Osteoblast (primary cell): ENCODE measurements around the gene HK3. TPM values are rescaled to one million over a fixed set of nuclear protein-coding genes. Genes with fewer than 3 reads are reported as not detected.

Experiments
- DNase-seq: peaks from one replicate; pipeline ENCODE4 v3.0.0; 2011; ENCODE audit warnings: low spot score, mixed read lengths; ENCODE audit not compliant: insufficient read length; ENCODE audit errors: missing footprints
- H2AFZ ChIP-seq: 2 replicates; pipeline ENCODE4 v1.6.0; 2011; ENCODE audit warnings: mild to moderate bottlenecking, low read length
- H3K27ac ChIP-seq: 2 replicates; pipeline ENCODE4 v1.5.1; 2011; ENCODE audit warnings: mild to moderate bottlenecking, low read depth, low read length, moderate library complexity
- H3K27me3 ChIP-seq: 2 replicates; pipeline ENCODE4 v1.6.0; 2012; ENCODE audit warnings: mild to moderate bottlenecking, control low read depth, inconsistent platforms, low read length, moderate library complexity; ENCODE audit not compliant: insufficient read depth
- H3K36me3 ChIP-seq: 2 replicates; pipeline ENCODE4 v1.5.1; 2011; ENCODE audit warnings: mild to moderate bottlenecking, low read length, control low read depth, moderate library complexity; ENCODE audit not compliant: insufficient read depth
- H3K4me1 ChIP-seq: 2 replicates; pipeline ENCODE4 v1.5.1; 2011; ENCODE audit warnings: mild to moderate bottlenecking, low read length, control low read depth, moderate library complexity; ENCODE audit not compliant: insufficient read depth
- H3K4me2 ChIP-seq: 2 replicates; pipeline ENCODE4 v1.6.0; 2011; ENCODE audit warnings: mild to moderate bottlenecking, low read length; ENCODE audit not compliant: insufficient read depth
- H3K4me3 ChIP-seq: fragments of 200-600 bp; sonication (generic); 3 replicates; pipeline ENCODE4 v1.5.1; 2012; ENCODE audit warnings: mild to moderate bottlenecking, low read length, inconsistent platforms; ENCODE audit not compliant: insufficient read depth
- H3K79me2 ChIP-seq: 2 replicates; pipeline ENCODE4 v1.6.0; 2012; ENCODE audit warnings: mild to moderate bottlenecking, low read length, control low read depth, inconsistent platforms; ENCODE audit not compliant: insufficient read depth
- H3K9me3 ChIP-seq: 2 replicates; pipeline ENCODE4 v1.5.1; 2011; ENCODE audit warnings: low read depth, low read length, control low read depth
- H4K20me1 ChIP-seq: 2 replicates; pipeline ENCODE4 v1.6.0; 2012; ENCODE audit warnings: mild to moderate bottlenecking, low read length, control low read depth; ENCODE audit not compliant: insufficient read depth
- total RNA-seq: library from RNA; depleted of rRNA; stranded (reverse); fragments of >200 nt; gene quantifications from 2 replicates; pipeline ENCODE4 v1.2.3, GENCODE V29; 2012
- TF ChIP-seq, protein P1 (sequence below): IDR thresholded peaks from 2 replicates; pipeline ENCODE4 v1.5.1; 2011; ENCODE audit warnings: mild to moderate bottlenecking, low read depth, low read length, moderate library complexity; ENCODE audit errors: extremely low read depth

HK3 gene
- total RNA-seq, 1 donor, result 1.8 TPM

DNA sequence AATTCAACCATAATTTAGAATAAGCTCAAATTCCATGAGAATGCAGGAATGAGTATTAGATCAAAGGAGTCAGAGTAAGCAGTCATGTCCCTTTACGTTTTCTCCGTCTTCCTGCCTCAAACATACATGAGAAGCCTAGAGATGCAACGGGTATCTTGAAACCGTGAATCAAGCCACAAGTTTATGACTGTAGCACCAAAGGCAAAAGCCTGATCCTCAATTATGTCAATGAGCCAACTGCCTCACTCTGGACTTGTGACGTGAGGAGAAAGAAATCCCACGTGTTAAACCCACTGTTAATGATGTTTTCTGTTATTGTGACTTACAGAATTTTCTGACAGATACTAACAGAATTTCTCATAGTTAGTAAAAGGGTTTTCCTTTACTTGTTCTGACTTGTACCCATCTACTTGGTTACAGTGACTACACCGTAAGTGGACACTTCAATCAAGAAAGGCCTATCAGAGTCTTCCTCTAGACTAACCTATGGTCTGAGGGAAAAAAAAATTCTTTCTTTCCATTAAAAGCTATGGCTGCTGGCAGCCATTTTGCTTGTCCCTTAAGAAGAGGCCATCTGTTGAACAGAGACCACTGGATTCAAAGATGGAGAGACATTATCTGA, 35.3 kb upstream of the HK3 start:
- Histone ChIP-seq H4K20me1 (no peaks in the 10 kb centered on the region), H3K79me2 (no peaks in the 10 kb centered on the region), H3K4me1 (no peaks in the 10 kb centered on the region), H3K4me3 (no peak overlapping the region), H2AFZ (no peak overlapping the region), H3K9me3 (no peaks in the 10 kb centered on the region), H3K27ac (no peak overlapping the region), H3K36me3 (peaks cover 15% of the 10 kb centered on the region), H3K4me2 (no peak overlapping the region), H3K27me3 (no peaks in the 10 kb centered on the region)
- no peak for DNase-seq
- TF ChIP-seq, protein P1, sequence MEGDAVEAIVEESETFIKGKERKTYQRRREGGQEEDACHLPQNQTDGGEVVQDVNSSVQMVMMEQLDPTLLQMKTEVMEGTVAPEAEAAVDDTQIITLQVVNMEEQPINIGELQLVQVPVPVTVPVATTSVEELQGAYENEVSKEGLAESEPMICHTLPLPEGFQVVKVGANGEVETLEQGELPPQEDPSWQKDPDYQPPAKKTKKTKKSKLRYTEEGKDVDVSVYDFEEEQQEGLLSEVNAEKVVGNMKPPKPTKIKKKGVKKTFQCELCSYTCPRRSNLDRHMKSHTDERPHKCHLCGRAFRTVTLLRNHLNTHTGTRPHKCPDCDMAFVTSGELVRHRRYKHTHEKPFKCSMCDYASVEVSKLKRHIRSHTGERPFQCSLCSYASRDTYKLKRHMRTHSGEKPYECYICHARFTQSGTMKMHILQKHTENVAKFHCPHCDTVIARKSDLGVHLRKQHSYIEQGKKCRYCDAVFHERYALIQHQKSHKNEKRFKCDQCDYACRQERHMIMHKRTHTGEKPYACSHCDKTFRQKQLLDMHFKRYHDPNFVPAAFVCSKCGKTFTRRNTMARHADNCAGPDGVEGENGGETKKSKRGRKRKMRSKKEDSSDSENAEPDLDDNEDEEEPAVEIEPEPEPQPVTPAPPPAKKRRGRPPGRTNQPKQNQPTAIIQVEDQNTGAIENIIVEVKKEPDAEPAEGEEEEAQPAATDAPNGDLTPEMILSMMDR, result no peak

DNA sequence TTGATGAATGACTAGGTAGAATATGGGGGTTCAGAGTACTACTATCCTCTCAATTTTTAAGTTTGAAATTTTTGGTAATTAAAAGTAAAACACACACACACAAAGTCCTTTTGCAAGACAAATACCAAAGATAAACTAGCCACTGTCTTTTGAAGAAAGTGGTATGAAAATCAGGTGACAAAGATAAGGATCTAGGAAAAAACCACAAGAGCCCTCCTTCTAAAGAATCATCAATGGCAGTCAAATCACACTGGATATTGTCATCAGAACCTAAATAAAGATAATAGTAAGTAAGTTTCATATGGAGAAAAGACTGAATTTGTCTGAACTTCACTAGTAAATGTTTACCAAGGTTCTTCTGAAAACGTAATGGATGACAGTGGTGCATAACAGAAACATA, 30.5 kb upstream of the HK3 start:
- H3K79me2 ChIP-seq, result peaks cover 6% of the 10 kb centered on the region
- no peaks in the 10 kb centered on the region for H3K4me1 ChIP-seq
- H3K4me3 ChIP-seq, result no peak overlapping the region
- no peak overlapping the region for H3K27ac ChIP-seq
- H4K20me1 ChIP-seq, result peaks cover 2% of the 10 kb centered on the region
- H3K4me2 ChIP-seq, result no peak overlapping the region
- no peak for DNase-seq
- peaks cover 13% of the 10 kb centered on the region for H3K36me3 ChIP-seq
- no peaks in the 10 kb centered on the region for H3K27me3 ChIP-seq
- H3K9me3 ChIP-seq, result no peaks in the 10 kb centered on the region
- TF ChIP-seq, protein P1, result no peak
- no peak overlapping the region for H2AFZ ChIP-seq

DNA sequence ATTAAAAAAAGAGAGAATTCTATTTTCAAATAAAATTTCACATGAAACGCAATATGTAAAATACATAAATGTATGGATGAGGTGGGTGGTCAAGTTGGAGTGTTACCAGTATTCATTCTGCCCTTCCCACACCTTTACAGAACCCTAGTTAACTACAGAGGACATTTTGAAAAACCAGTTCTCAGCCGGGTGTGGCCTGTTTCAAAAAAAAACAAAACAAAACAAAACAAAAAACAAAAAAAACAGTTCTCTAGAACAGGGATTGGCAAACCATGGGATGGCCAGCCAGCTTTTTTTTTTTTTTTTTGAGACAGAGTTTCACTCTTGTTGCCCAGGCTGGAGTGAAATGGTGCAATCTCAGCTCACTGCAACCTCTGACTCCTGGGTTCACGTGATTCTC, 28.4 kb upstream of the HK3 start:
- Histone ChIP-seq H3K9me3 (no peaks in the 10 kb centered on the region), H3K36me3 (peaks cover 13% of the 10 kb centered on the region), H3K4me1 (no peaks in the 10 kb centered on the region), H4K20me1 (peaks cover 2% of the 10 kb centered on the region), H3K4me2 (no peak overlapping the region), H3K4me3 (no peak overlapping the region), H2AFZ (no peak overlapping the region), H3K27me3 (no peaks in the 10 kb centered on the region), H3K79me2 (peaks cover 6% of the 10 kb centered on the region), H3K27ac (no peak overlapping the region)
- TF ChIP-seq, protein P1, result no peak
- no peak for DNase-seq

DNA sequence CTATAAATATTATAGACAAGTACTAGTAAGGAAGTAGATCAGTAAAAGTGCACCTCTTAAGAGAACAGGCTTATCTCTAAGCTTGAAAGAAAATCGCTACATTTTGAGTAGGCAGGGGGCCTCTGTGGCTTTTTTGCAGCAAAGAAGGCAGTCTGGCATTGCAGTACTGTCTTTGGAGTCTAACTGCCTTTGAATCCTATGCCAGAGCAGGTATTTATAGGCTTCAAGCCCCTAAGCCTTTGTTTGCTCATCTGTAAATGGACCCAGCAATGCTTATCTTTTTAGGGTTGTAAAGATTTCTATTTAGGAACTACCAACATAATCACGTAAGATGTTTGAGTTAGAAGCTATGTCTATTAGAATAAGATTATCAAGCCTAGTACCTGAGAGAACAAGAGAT, 23.7 kb upstream of the HK3 start:
- DNase-seq, result no peak
- Histone ChIP-seq H3K4me3 (no peak overlapping the region), H3K4me2 (no peak overlapping the region), H3K4me1 (no peaks in the 10 kb centered on the region), H3K9me3 (no peaks in the 10 kb centered on the region), H3K27ac (no peak overlapping the region), H3K27me3 (no peaks in the 10 kb centered on the region), H2AFZ (no peak overlapping the region), H3K79me2 (peaks cover 6% of the 10 kb centered on the region), H4K20me1 (peaks cover 2% of the 10 kb centered on the region), H3K36me3 (no peaks in the 10 kb centered on the region)
- TF ChIP-seq, protein P1, result no peak
